HepG2 (cell line): ENCODE data around the gene MYO7A. TPM values are rescaled to one million over a fixed set of nuclear protein-coding genes. Genes with fewer than 3 reads are reported as not detected.

ENCODE experiments used
- ATAC-seq: fragments of 200-7000 bp; cut with Tn5 transposase; 3 replicates; pipeline ENCODE4 v1.9.1; 2020; ENCODE audit warnings: mild to moderate bottlenecking, moderate library complexity
- BruUV-seq: library from RNA; stranded (reverse); fragments of 400-500 nt; replicated peaks from 2 replicates; lab custom pipeline; 2021; lab: Mats Ljungman, UMichigan
- CTCF ChIA-PET: fragments of 300-600 bp; formaldehyde crosslinking; extraction: SDS; loops from one replicate; lab custom pipeline; 2021; ENCODE audit warnings: low total read pairs, inconsistent platforms, low intra/inter-chr PET ratio; lab: Yijun Ruan, JAX
- POLR2A ChIA-PET: fragments of 350-600 bp; sonication (Branson Sonifier 250); formaldehyde crosslinking; loops from one replicate; lab custom pipeline; 2020; ENCODE audit warnings: antibody characterized with exemption, inconsistent platforms; lab: Yijun Ruan, JAX
- DNase-seq: peaks from one replicate; pipeline ENCODE4 v3.0.0-alpha.2; 2015; ENCODE audit warnings: low spot score
- FAIRE-seq: peaks from 3 replicates; lab custom pipeline; 2011; peaks lifted over from hg19 to GRCh38; lab: Jason Lieb, UNC
- H2AFZ ChIP-seq: one replicate; pipeline ENCODE4 v1.6.1; 2011; ENCODE audit warnings: low read length, inconsistent platforms
- H3K27ac ChIP-seq: fragments of 300-600 bp; 3 replicates; pipeline ENCODE4 v1.8.0; 2011; ENCODE audit warnings: mixed run types, mild to moderate bottlenecking, mixed read lengths, low read length, inconsistent platforms; ENCODE audit not compliant: insufficient read depth; ENCODE audit errors: extremely low read length
- H3K27me3 ChIP-seq, 2 experiments: fragments of 200-600 bp in 1 of 2; 2 replicates in 1 of 2; 3 replicates in 1 of 2; pipeline versions ENCODE4 v1.6.0 to v1.8.0; 2011; ENCODE audit warnings: low read length in 2 of 2, mild to moderate bottlenecking in 2 of 2, moderate library complexity in 2 of 2, inconsistent platforms in 1 of 2; ENCODE audit not compliant: insufficient read depth in 2 of 2, control insufficient read depth in 1 of 2
- H3K36me3 ChIP-seq, 2 experiments: fragments of 200-600 bp in 1 of 2; replicated peaks in 1 of 2; 2 replicates in 1 of 2; 3 replicates in 1 of 2; pipeline versions ENCODE4 v1.5.1 to v1.8.0; 2011; ENCODE audit warnings: low read length in 2 of 2, inconsistent platforms in 1 of 2; ENCODE audit not compliant: insufficient read depth in 2 of 2, control insufficient read depth in 1 of 2
- H3K4me1 ChIP-seq: 2 replicates; pipeline ENCODE4 v1.5.1; 2012; ENCODE audit warnings: low read length, inconsistent platforms; ENCODE audit not compliant: insufficient read depth
- H3K4me2 ChIP-seq: 2 replicates; pipeline ENCODE4 v1.6.0; 2011; ENCODE audit warnings: low read depth, low read length, inconsistent platforms
- H3K4me3 ChIP-seq, 3 experiments: fragments of 200-600 bp in 1 of 3; sonication (generic), shearing (Covaris generic) in 1 of 3; replicated peaks in 1 of 3; 2 replicates each; pipeline ENCODE4 v1.5.1; 2011 to 2016; ENCODE audit warnings: low read length in 3 of 3, inconsistent platforms in 2 of 3, low read depth in 2 of 3, mild to moderate bottlenecking in 2 of 3, control low read depth in 1 of 3, mixed read lengths in 1 of 3; ENCODE audit not compliant: insufficient read depth in 1 of 3
- H3K79me2 ChIP-seq: one replicate; pipeline ENCODE4 v1.6.1; 2011; ENCODE audit warnings: low read length, inconsistent platforms; ENCODE audit not compliant: insufficient read depth
- H3K9ac ChIP-seq: 2 replicates; pipeline ENCODE4 v1.6.0; 2011; ENCODE audit warnings: mild to moderate bottlenecking, low read depth, low read length, inconsistent platforms; ENCODE audit not compliant: insufficient read depth
- H3K9me3 ChIP-seq: 2 replicates; pipeline ENCODE4 v1.5.1; 2012; ENCODE audit warnings: mild to moderate bottlenecking, low read length
- H4K20me1 ChIP-seq: 2 replicates; pipeline ENCODE4 v1.6.0; 2011; ENCODE audit warnings: inconsistent platforms, mild to moderate bottlenecking, low read length, moderate library complexity; ENCODE audit not compliant: insufficient read depth
- DMAP1 ChIP-seq: IDR thresholded peaks from 2 replicates; pipeline ENCODE4 v1.6.1; 2016
- EED ChIP-seq: sonication (generic); formaldehyde crosslinking; IDR thresholded peaks from 2 replicates; pipeline ENCODE4 v1.5.0; 2020; ENCODE audit warnings: mild to moderate bottlenecking, missing genetic modification reagents
- GATAD2A ChIP-seq: IDR thresholded peaks from 2 replicates; pipeline ENCODE4 v1.6.1; 2016
- MIER2 ChIP-seq: IDR thresholded peaks from 2 replicates; pipeline ENCODE4 v1.6.1; 2016; ENCODE audit warnings: missing biosample characterization, missing genetic modification reagents
- RBAK ChIP-seq: sonication (generic); formaldehyde crosslinking; IDR thresholded peaks from 2 replicates; pipeline ENCODE4 v1.5.1; 2020; ENCODE audit warnings: mild to moderate bottlenecking, missing genetic modification reagents
- SIN3A ChIP-seq: IDR thresholded peaks from 2 replicates; pipeline ENCODE4 v1.6.1; 2011; ENCODE audit warnings: low read depth, mild to moderate bottlenecking, control low read depth, low read length, borderline replicate concordance
- SNAI1 ChIP-seq: sonication (generic); formaldehyde crosslinking; IDR thresholded peaks from 2 replicates; pipeline ENCODE4 v1.5.0; 2020; ENCODE audit warnings: mild to moderate bottlenecking, missing genetic modification reagents, borderline replicate concordance
- YY1 ChIP-seq: IDR thresholded peaks from 2 replicates; pipeline ENCODE4 v1.6.1; 2011; ENCODE audit warnings: low read length, low read depth, moderate library complexity, mild to moderate bottlenecking; ENCODE audit not compliant: insufficient read depth, insufficient replicate concordance
- ZFP1 ChIP-seq: IDR thresholded peaks from 2 replicates; pipeline ENCODE4 v1.6.1; 2016
- ZFYVE20 ChIP-seq: sonication (generic); formaldehyde crosslinking; IDR thresholded peaks from 2 replicates; pipeline ENCODE4 v1.8.0; 2023; ENCODE audit warnings: low read depth, mild to moderate bottlenecking, moderate library complexity, missing genetic modification reagents, borderline replicate concordance
- ZNF354B ChIP-seq: sonication (generic); formaldehyde crosslinking; IDR thresholded peaks from 2 replicates; pipeline ENCODE4 v1.8.0; 2022; ENCODE audit warnings: mild to moderate bottlenecking, missing genetic modification reagents
- ZNF572 ChIP-seq: sonication (generic); formaldehyde crosslinking; IDR thresholded peaks from 2 replicates; pipeline ENCODE4 v1.5.1; 2020; ENCODE audit warnings: mild to moderate bottlenecking, missing genetic modification reagents
- ZNF589 ChIP-seq: sonication (generic); formaldehyde crosslinking; conservative IDR thresholded peaks from 2 replicates; pipeline ENCODE4 v1.8.0; 2022; ENCODE audit warnings: mild to moderate bottlenecking, moderate library complexity, missing genetic modification reagents
- ZNF607 ChIP-seq: sonication (generic); formaldehyde crosslinking; IDR thresholded peaks from 2 replicates; pipeline ENCODE4 v1.5.1; 2020; ENCODE audit warnings: missing genetic modification reagents, mild to moderate bottlenecking, borderline replicate concordance
- ZNF761 ChIP-seq: sonication (generic); formaldehyde crosslinking; conservative IDR thresholded peaks from 2 replicates; pipeline ENCODE4 v1.4.0; 2020; ENCODE audit warnings: mild to moderate bottlenecking, missing genetic modification reagents
- WGBS: methylation state at CpG from one replicate; pipeline ENCODE4 v1.1.6; 2017; ENCODE audit warnings: low lambda C conversion rate; 5-methylcytosine and 5-hydroxymethylcytosine counted together
- in situ Hi-C: cut with HindIII; loops from 2 replicates; pipeline ENCODE4 v1.10.0; 2017; ENCODE audit warnings: low pct_unique_long_range_greater_than_20kb; ENCODE audit not compliant: extremely low pct_ligation_motif_present
- intact Hi-C: fragments of 100-400 bp; cut with micrococcal nuclease; formaldehyde crosslinking; loops from one replicate; pipeline ENCODE4 v1.10.0; 2022; ENCODE audit not compliant: unreplicated experiment
- polyA plus RNA-seq, 8 experiments: library from polyadenylated mRNA; depleted of rRNA in 3 of 8; stranded (reverse) in 7 of 8; unstranded in 1 of 8; fragments of >200 nt; fragmentation: Illumina TruSeq in 4 of 8; extraction: Trizol in 4 of 8; gene quantifications; 2 replicates each; pipeline versions ENCODE4 v1.2.1 to v1.2.3, GENCODE V29; 2011 to 2016; ENCODE audit warnings: low read depth in 4 of 8, missing spikeins in 1 of 8, mixed read lengths in 1 of 8; ENCODE audit not compliant: insufficient read depth in 1 of 8
- total RNA-seq, 5 experiments: library from RNA; depleted of rRNA; stranded (reverse); fragments of >200 nt; fragmentation: Illumina TruSeq; extraction: Trizol; gene quantifications; 2 replicates each; pipeline ENCODE4 v1.2.3, GENCODE V29; 2016; ENCODE audit warnings: low read depth in 1 of 5
- TF ChIP-seq, protein P1 (sequence below): sonication (generic); formaldehyde crosslinking; IDR thresholded peaks from 2 replicates; pipeline ENCODE4 v1.8.0; 2022; ENCODE audit warnings: mild to moderate bottlenecking, missing genetic modification reagents; ENCODE audit not compliant: insufficient replicate concordance
- TF ChIP-seq, protein P2 (sequence below): sonication (generic); formaldehyde crosslinking; IDR thresholded peaks from 2 replicates; pipeline ENCODE4 v1.5.0; 2020; ENCODE audit warnings: mild to moderate bottlenecking, missing genetic modification reagents
- TF ChIP-seq, protein P3 (sequence below): sonication (generic); formaldehyde crosslinking; IDR thresholded peaks from 2 replicates; pipeline ENCODE4 v1.4.0; 2020; ENCODE audit warnings: missing genetic modification reagents, borderline replicate concordance

The MYO7A gene
- total and polyA plus RNA-seq, 2 of the 13 experiments (the other 11 are each of a cell fraction or from before 2014, with no cell fraction given) = 7.5 to 10.0 TPM

DNA sequence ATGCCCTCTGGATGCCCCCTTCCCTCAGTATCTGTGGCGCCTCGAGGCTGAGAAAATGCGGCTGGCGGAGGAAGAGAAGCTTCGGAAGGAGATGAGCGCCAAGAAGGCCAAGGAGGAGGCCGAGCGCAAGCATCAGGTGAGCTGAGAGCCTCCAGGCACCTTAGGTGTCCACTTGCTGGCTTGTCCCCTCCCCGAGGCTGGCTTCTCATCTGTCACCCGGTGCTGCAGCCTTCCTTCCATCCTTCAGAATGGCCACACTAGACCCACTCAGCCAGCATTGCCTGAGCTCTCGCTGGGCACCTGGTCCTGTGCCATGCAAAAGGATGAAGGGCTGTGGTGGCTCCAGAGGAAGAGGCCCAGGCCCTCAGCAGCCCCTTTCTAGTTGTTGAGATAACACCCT lies 52.3 kb downstream of the MYO7A start:
- no TSS peak for BruUV-seq
- no peak for FAIRE-seq
- Histone ChIP-seq H3K27ac (no peak overlapping the region), H3K9ac (no peak overlapping the region), H3K27me3 (no peaks in the 10 kb centered on the region), H3K4me1 (peaks cover 14% of the 10 kb centered on the region), H3K9me3 (no peaks in the 10 kb centered on the region), H3K4me2 (no peak overlapping the region), H2AFZ (no peak overlapping the region), H3K36me3 (no peaks in the 10 kb centered on the region; a peak in 1 of 5 replicates), H3K79me2 (no peaks in the 10 kb centered on the region), H3K4me3 (no peak overlapping the region), H4K20me1 (no peaks in the 10 kb centered on the region)
- no peak for DNase-seq
- ATAC-seq = no peak
- intact Hi-C loops (no loop called here), in situ Hi-C loops (no loop called here)
- ChIA-PET CTCF (no interaction called here), POLR2A (no interaction called here)
- 100% methylated on average over 8 of the region's 11 CpGs for WGBS
- TF ChIP-seq ZFYVE20 (CRISPR knock-in tag) = no peak
- TF ChIP-seq MIER2 (CRISPR knock-in tag) = no peak
- TF ChIP-seq YY1 = no peak
- TF ChIP-seq DMAP1 (CRISPR knock-in tag) = no peak
- TF ChIP-seq, protein P1, sequence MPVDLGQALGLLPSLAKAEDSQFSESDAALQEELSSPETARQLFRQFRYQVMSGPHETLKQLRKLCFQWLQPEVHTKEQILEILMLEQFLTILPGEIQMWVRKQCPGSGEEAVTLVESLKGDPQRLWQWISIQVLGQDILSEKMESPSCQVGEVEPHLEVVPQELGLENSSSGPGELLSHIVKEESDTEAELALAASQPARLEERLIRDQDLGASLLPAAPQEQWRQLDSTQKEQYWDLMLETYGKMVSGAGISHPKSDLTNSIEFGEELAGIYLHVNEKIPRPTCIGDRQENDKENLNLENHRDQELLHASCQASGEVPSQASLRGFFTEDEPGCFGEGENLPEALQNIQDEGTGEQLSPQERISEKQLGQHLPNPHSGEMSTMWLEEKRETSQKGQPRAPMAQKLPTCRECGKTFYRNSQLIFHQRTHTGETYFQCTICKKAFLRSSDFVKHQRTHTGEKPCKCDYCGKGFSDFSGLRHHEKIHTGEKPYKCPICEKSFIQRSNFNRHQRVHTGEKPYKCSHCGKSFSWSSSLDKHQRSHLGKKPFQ = no peak
- no peak for TF ChIP-seq SNAI1
- no peak for TF ChIP-seq RBAK (CRISPR knock-in tag)
- no peak for TF ChIP-seq ZNF607 (CRISPR knock-in tag)
- no peak for TF ChIP-seq EED
- TF ChIP-seq, protein P2, sequence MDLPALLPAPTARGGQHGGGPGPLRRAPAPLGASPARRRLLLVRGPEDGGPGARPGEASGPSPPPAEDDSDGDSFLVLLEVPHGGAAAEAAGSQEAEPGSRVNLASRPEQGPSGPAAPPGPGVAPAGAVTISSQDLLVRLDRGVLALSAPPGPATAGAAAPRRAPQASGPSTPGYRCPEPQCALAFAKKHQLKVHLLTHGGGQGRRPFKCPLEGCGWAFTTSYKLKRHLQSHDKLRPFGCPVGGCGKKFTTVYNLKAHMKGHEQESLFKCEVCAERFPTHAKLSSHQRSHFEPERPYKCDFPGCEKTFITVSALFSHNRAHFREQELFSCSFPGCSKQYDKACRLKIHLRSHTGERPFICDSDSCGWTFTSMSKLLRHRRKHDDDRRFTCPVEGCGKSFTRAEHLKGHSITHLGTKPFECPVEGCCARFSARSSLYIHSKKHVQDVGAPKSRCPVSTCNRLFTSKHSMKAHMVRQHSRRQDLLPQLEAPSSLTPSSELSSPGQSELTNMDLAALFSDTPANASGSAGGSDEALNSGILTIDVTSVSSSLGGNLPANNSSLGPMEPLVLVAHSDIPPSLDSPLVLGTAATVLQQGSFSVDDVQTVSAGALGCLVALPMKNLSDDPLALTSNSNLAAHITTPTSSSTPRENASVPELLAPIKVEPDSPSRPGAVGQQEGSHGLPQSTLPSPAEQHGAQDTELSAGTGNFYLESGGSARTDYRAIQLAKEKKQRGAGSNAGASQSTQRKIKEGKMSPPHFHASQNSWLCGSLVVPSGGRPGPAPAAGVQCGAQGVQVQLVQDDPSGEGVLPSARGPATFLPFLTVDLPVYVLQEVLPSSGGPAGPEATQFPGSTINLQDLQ (CRISPR knock-in tag) = no peak
- TF ChIP-seq ZNF761 (CRISPR knock-in tag) = no peak
- TF ChIP-seq ZNF572 (CRISPR knock-in tag) = no peak
- TF ChIP-seq ZNF589 = no peak
- no peak for TF ChIP-seq SIN3A
- TF ChIP-seq GATAD2A (CRISPR knock-in tag) = no peak
- TF ChIP-seq ZNF354B (CRISPR knock-in tag) = no peak
- TF ChIP-seq, protein P3, sequence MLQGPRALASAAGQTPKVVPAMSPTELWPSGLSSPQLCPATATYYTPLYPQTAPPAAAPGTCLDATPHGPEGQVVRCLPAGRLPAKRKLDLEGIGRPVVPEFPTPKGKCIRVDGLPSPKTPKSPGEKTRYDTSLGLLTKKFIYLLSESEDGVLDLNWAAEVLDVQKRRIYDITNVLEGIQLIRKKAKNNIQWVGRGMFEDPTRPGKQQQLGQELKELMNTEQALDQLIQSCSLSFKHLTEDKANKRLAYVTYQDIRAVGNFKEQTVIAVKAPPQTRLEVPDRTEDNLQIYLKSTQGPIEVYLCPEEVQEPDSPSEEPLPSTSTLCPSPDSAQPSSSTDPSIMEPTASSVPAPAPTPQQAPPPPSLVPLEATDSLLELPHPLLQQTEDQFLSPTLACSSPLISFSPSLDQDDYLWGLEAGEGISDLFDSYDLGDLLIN (CRISPR knock-in tag) = no peak
- TF ChIP-seq ZFP1 (CRISPR knock-in tag) = no peak
